A549 treated with ZK216348 at 1 μM for 4 hours (cell line): ENCODE data around the gene NT5DC3. TPM values are rescaled to one million over a fixed set of nuclear protein-coding genes. Genes with fewer than 3 reads are reported as not detected.

Source experiments
- total RNA-seq: library from RNA; stranded (reverse); fragments of 200-300 nt; extraction: Qiagen RNA extraction; gene quantifications from 5 replicates; pipeline ENCODE4 v1.2.3, GENCODE V29; 2022; ENCODE audit warnings: low read depth

The NT5DC3 gene
- 10.3 to 14.9 TPM (median 12.6 TPM) in 5 replicates for total RNA-seq

GRCh38 chr12:103840876-103841689 is at the start of gene NT5DC3:
TSS of gene NT5DC3 (minus strand) at chr12:103841234. CDS start at chr12:103841156, 78 bp downstream.

Other genes with a start within 250 kb of the NT5DC3 start
- gene HSP90B1, start 89.2 kb upstream of the NT5DC3 start, total RNA-seq: 572 to 770 TPM (median 609 TPM) in 5 replicates
- 20.7 to 33.2 TPM (median 25.1 TPM) in 5 replicates for gene TDG, start 124.6 kb upstream of the NT5DC3 start, total RNA-seq
- gene GLT8D2, start 209.0 kb upstream of the NT5DC3 start, total RNA-seq: 0.20 to 0.59 TPM (median 0.21 TPM) in 4 of 5 replicates, not detected in the other
- gene HCFC2, start 223.3 kb upstream of the NT5DC3 start, total RNA-seq: 4.4 to 6.1 TPM (median 5.1 TPM) in 5 replicates